Epithelial cell of prostate (primary cell): ENCODE measurements around the gene DOK7.

Experiments
- DNase-seq: peaks from one replicate; pipeline ENCODE4 v3.0.0-alpha.2; 2011; ENCODE audit warnings: low read depth, low spot score
- H3K27ac ChIP-seq: fragments of 450-650 bp; 2 replicates; pipeline ENCODE4 v1.5.1; 2017; ENCODE audit warnings: mild to moderate bottlenecking

The DOK7 gene

GRCh38 chr4:3473181-3473950 lies 10.3 kb downstream of the DOK7 start:
- no peak overlapping the region for H3K27ac ChIP-seq
- no peak for DNase-seq

GRCh38 chr4:3473996-3474765 lies 11.1 kb downstream of the DOK7 start:
- H3K27ac ChIP-seq, result no peak overlapping the region
- no peak for DNase-seq

GRCh38 chr4:3475041-3475712 lies 12.1 kb downstream of the DOK7 start:
- no peak for DNase-seq

GRCh38 chr4:3475713-3476260 lies 12.7 kb downstream of the DOK7 start:
- H3K27ac ChIP-seq, result no peak overlapping the region
- DNase-seq, result no peak

More at GRCh38 chr4:3475041-3475712, 12.1 kb downstream of the DOK7 start:
- H3K27ac ChIP-seq, result no peak overlapping the region

- H3K27ac ChIP-seq, result no peak overlapping the region
- no peak for DNase-seq
These were observed 13.2 kb downstream of the DOK7 start for GRCh38 chr4:3476341-3476747.

- H3K27ac ChIP-seq, result no peak overlapping the region
- DNase-seq, result no peak
These were observed 14.0 kb downstream of the DOK7 start for GRCh38 chr4:3476936-3477749.

- no peak overlapping the region for H3K27ac ChIP-seq
These were observed 14.8 kb downstream of the DOK7 start for GRCh38 chr4:3477750-3478430.

GRCh38 chr4:3478446-3479357 lies 15.6 kb downstream of the DOK7 start:
- no peak overlapping the region for H3K27ac ChIP-seq

More at GRCh38 chr4:3477750-3478430, 14.8 kb downstream of the DOK7 start:
- no peak for DNase-seq

GRCh38 chr4:3479358-3480101 lies 16.4 kb downstream of the DOK7 start:
- no peak overlapping the region for H3K27ac ChIP-seq
- no peak for DNase-seq

More at GRCh38 chr4:3478446-3479357, 15.6 kb downstream of the DOK7 start:
- DNase-seq, result no peak

GRCh38 chr4:3480528-3481112 lies 17.5 kb downstream of the DOK7 start:
- no peak for DNase-seq
- no peak overlapping the region for H3K27ac ChIP-seq

GRCh38 chr4:3481113-3481531 lies 18.0 kb downstream of the DOK7 start:
- no peak for DNase-seq
- no peak overlapping the region for H3K27ac ChIP-seq

- no peak for DNase-seq
- no peak overlapping the region for H3K27ac ChIP-seq
These were observed 18.8 kb downstream of the DOK7 start for GRCh38 chr4:3481783-3482393.

GRCh38 chr4:3482707-3483106 lies 19.6 kb downstream of the DOK7 start:
- H3K27ac ChIP-seq, result no peak overlapping the region
- no peak for DNase-seq

GRCh38 chr4:3483471-3483921 lies 20.4 kb downstream of the DOK7 start:
- H3K27ac ChIP-seq, result peak overlapping the region; percentile 87
- DNase-seq, result no peak

GRCh38 chr4:3484057-3484973 lies 21.2 kb downstream of the DOK7 start:
- DNase-seq, result peak; percentile 53
- H3K27ac ChIP-seq, result peak overlapping the region; percentile 87
